Measurements from ENCODE around the gene SNTG2. TPM values are rescaled to one million over a fixed set of nuclear protein-coding genes. Genes with fewer than 3 reads are reported as not detected.

SNTG2 gene
- total RNA-seq, 4 donors from 2014 or later = 4.2 to 14.2 (median 9.2) TPM

DNA sequence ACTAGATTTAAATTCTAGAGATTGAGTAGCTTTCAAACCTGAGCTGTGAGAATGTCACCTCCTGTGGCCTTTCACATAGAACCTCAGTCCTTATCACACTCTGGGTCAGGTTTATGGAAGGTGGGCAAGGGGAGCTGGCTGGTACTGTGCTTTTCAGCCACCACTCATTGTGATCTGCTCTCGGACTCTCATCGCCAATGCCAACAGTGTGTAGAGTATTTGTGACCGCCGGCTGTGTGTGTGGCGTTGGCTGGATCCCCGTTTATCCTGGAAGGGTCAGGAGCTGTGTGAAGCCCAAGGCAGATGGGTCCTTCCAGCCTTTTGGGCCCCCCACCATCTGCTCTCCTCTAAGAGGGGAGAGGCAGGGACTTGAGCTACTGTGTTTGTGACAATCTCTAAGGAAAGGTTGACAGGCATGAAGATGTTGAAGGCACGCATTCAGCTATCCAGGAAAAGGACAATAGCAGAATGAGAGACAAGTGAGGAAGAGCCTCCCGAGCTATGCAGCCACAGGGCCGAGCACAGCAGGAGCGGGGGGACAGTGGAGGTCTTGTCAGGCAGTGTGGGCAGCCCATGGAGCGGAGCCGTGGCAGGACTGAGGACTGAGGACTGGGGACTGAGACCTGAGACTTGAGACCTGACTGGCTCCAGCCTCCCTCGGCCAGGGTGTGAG lies 355.5 kb downstream of the SNTG2 start:
- Histone ChIP-seq H3K4me1 (no peaks in the 10 kb centered on the region), H3K9me3 (no peaks in the 10 kb centered on the region), H3K27me3 (no peaks in the 10 kb centered on the region), H3K4me3 (replicated peaks in 1 of 3) (no peak overlapping the region), H3K36me3 (no peaks in the 10 kb centered on the region), H3K27ac (no peak overlapping the region)
- TF ChIP-seq, protein P1, sequence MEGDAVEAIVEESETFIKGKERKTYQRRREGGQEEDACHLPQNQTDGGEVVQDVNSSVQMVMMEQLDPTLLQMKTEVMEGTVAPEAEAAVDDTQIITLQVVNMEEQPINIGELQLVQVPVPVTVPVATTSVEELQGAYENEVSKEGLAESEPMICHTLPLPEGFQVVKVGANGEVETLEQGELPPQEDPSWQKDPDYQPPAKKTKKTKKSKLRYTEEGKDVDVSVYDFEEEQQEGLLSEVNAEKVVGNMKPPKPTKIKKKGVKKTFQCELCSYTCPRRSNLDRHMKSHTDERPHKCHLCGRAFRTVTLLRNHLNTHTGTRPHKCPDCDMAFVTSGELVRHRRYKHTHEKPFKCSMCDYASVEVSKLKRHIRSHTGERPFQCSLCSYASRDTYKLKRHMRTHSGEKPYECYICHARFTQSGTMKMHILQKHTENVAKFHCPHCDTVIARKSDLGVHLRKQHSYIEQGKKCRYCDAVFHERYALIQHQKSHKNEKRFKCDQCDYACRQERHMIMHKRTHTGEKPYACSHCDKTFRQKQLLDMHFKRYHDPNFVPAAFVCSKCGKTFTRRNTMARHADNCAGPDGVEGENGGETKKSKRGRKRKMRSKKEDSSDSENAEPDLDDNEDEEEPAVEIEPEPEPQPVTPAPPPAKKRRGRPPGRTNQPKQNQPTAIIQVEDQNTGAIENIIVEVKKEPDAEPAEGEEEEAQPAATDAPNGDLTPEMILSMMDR (IDR thresholded peaks at IDR 0.05) = no peak
- TF ChIP-seq POLR2A (IDR thresholded peaks at IDR 0.05) = no peak
- WGBS, 2 donors = 88% methylated on average over 13 of the region's 13 CpGs
- no peak for DNase-seq
- intact Hi-C loops (cut with DNase I) = no loop called here

DNA sequence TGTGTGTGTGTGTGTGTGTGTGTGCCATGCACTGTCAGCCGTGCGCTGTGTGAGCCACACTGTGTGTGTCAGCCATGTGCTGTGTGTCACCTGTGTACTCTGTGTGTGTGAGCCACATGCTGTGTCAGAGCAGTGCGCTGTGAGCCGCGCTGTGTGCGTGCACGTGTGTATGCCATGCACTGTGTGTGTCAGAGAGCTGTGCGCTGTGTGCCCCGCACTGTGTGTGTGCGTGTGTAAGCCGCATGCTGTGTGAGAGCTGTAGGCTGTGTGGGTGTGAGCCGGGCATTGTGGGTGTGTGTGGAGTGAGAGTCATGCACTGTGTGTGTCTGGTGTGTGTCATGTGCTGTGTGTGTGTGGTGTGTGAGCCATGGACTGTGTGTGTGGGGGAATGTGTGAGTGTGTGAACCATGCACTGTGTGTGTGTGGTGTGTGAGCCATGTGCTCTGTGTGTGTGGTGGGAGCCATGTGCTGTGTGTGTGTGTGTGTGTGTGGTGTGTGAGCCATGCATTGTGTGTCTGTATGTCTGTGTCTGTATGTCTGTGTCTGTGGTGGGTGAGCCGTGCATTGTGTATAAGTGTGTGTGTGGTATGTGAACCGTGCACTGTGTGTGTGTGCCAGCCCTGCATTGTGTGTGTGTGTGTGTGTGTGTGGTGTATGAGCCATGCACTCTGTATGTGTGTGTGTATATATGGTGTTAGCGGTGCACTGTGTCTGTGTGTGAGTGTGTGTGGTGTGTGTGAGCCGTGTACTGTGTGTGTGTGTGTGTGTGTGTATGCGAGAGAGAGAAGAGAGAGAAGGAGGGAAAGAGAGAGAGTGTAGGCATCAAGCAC lies 356.3 kb downstream of the SNTG2 start:
- Histone ChIP-seq H3K9me3 (no peaks in the 10 kb centered on the region), H3K27ac (no peak overlapping the region), H3K27me3 (no peaks in the 10 kb centered on the region), H3K4me3 (replicated peaks in 1 of 3) (no peak overlapping the region), H3K36me3 (no peaks in the 10 kb centered on the region), H3K4me1 (no peaks in the 10 kb centered on the region)
- intact Hi-C loops (cut with DNase I) = no loop called here
- TF ChIP-seq, protein P1 (IDR thresholded peaks at IDR 0.05) = no peak
- 89 to 97% methylated on average over 15 to 16 of the region's 17 CpGs for WGBS, 2 donors
- DNase-seq = no peak

DNA sequence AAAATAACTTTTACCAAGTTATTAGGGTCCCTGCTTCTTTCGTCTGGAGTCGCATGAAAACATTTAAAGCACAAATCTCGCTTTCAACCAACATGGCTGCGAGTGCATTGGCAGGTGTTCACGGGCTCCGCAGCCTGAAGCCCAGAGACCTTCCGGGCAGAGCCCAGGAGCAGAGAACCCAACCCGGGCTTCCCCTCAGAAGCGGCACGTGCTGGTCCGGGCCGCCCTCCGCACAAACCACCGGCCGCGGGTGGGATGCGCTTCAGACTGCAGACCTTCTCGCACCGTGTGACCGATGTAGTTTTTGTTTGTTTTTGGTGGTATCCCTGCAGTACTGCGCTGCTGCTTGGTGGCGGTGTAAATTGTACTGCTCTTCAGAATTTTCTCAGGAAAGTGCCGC lies 357.0 kb downstream of the SNTG2 start:
- DNase-seq = no peak
- H3K27ac ChIP-seq = no peak overlapping the region
- no peaks in the 10 kb centered on the region for H3K36me3 ChIP-seq
- no peaks in the 10 kb centered on the region for H3K9me3 ChIP-seq
- H3K4me3 ChIP-seq (replicated peaks in 1 of 3) = no peak overlapping the region
- 94 to 96% methylated on average over 23 of the region's 23 CpGs for WGBS, 2 donors
- TF ChIP-seq, protein P1 (IDR thresholded peaks at IDR 0.05) = no peak
- TF ChIP-seq POLR2A (IDR thresholded peaks at IDR 0.05) = no peak
- no peaks in the 10 kb centered on the region for H3K27me3 ChIP-seq
- intact Hi-C loops (cut with DNase I) = no loop called here
- no peaks in the 10 kb centered on the region for H3K4me1 ChIP-seq

DNA sequence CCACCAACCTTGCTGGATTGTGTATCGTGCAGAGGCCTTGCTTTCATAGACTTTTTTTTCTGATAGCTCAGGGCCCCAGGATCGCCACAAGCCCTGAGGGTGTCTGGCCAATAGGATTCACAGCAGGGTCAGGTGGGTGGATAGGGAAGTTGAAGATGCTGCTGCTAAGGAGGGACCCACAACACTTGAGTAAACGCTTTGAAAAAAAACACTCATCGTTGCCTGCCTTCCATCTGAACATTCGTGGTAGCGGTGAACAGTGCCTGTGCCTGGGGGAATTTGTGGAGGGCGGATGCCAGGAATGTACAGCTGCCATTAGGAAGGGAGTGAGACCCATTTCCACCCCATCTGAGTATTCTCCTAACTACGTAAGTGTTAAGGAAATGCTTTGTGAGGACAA lies 358.0 kb downstream of the SNTG2 start:
- no peak overlapping the region for H3K4me3 ChIP-seq (replicated peaks in 1 of 3)
- intact Hi-C loops (cut with DNase I) = no loop called here
- WGBS, 2 donors = 91 to 94% methylated on average over 8 of the region's 8 CpGs
- DNase-seq = no peak
- no peaks in the 10 kb centered on the region for H3K36me3 ChIP-seq
- no peak for TF ChIP-seq POLR2A (IDR thresholded peaks at IDR 0.05)
- TF ChIP-seq, protein P1 (IDR thresholded peaks at IDR 0.05) = no peak
- no peak overlapping the region for H3K27ac ChIP-seq
- H3K4me1 ChIP-seq = no peaks in the 10 kb centered on the region
- H3K27me3 ChIP-seq = no peaks in the 10 kb centered on the region
- no peaks in the 10 kb centered on the region for H3K9me3 ChIP-seq

DNA sequence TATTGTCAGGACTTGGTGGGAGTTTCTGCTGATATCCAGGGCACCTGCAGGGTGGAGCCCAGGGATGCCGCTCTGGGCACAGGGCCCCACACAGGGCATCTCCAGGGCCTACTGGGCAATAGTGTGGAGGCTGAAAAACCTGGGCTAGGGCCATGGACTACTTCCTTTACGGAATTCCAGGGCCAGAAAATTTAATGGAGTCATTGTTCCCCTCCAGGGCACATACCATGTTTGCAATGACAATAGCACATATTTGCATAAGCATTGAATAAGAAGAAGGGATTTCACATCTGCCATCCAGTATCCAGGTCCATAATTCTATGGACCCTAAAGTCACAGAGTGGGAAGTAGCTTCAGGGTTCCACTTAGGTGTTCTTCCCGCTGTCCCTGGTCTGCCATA lies 358.9 kb downstream of the SNTG2 start:
- intact Hi-C loops (cut with DNase I) = no loop called here
- H3K27ac ChIP-seq = no peak overlapping the region
- no peak for TF ChIP-seq POLR2A (IDR thresholded peaks at IDR 0.05)
- TF ChIP-seq, protein P1 (IDR thresholded peaks at IDR 0.05) = no peak
- 90 to 96% methylated on average over 3 of the region's 3 CpGs for WGBS, 2 donors
- no peak overlapping the region for H3K4me3 ChIP-seq (replicated peaks in 1 of 3)
- H3K36me3 ChIP-seq = no peaks in the 10 kb centered on the region
- H3K9me3 ChIP-seq = no peaks in the 10 kb centered on the region
- no peak for DNase-seq
- H3K27me3 ChIP-seq = no peaks in the 10 kb centered on the region
- H3K4me1 ChIP-seq = no peaks in the 10 kb centered on the region
